Measurements from ENCODE around the gene KCNK15. TPM values are rescaled to one million over a fixed set of nuclear protein-coding genes. Genes with fewer than 3 reads are reported as not detected.

The KCNK15 gene
- total RNA-seq, 6 experiments from 2014 or later = 0.07 to 0.43 (median 0.19) TPM; not detected in 2

DNA sequence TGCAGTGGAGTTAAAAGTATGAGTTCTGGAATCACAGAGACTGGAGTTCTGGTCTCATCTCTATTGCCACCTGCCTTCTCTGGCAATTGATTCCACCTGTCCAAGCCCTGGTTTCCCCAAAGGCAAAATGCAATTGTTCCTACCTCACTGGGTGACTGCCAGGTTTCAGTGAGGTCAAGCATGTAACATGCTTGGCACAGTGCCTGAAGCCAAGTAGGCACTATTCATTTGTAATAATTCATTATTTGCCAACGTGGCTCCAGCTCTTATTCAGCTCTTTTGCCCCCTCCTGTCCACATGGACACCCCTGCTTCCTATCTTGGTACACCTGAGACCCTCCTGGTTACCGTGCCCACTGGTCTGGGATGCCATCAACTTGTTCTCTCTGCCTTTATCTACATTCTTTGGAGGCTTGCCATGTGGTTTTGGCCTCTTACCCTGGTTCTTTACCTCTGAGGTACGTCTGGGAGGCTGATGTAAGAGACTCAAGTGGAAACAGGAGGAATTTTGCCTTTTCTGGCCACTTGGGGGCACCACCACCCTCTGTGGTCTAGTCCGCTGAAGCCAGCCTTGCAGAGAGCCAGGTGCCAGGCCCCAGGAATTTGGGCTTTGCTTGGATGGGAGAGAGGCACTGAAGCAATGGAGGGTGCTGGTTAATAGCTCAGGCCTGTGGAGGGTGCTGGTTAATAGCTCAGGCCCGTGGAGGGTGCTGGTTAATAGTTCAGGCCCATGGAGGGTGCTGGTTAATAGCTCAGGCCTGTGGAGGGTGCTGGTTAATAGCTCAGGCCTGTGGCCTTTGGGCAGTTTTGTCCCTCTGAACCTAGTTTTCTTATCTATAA is 1.7 kb downstream of the KCNK15 start:
- Histone ChIP-seq H3K27ac (no peak overlapping the region), H3K4me3 (no peak overlapping the region), H3K4me1 (peaks cover 0 to 19% (median 4%) of the 10 kb centered on the region in 4 donors), H3K9me3 (no peaks in the 10 kb centered on the region), H3K36me3 (no peaks in the 10 kb centered on the region), H3K27me3 (peaks cover 0 to 4% of the 10 kb centered on the region in 2 donors)
- ATAC-seq (peak; percentile 46 to 68 (median 58)), DNase-seq (peak in 2 of 3 donors; percentile 37 to 61)
- intact Hi-C loops (cut with DNase I) = no loop called here
- TF ChIP-seq, protein P1, sequence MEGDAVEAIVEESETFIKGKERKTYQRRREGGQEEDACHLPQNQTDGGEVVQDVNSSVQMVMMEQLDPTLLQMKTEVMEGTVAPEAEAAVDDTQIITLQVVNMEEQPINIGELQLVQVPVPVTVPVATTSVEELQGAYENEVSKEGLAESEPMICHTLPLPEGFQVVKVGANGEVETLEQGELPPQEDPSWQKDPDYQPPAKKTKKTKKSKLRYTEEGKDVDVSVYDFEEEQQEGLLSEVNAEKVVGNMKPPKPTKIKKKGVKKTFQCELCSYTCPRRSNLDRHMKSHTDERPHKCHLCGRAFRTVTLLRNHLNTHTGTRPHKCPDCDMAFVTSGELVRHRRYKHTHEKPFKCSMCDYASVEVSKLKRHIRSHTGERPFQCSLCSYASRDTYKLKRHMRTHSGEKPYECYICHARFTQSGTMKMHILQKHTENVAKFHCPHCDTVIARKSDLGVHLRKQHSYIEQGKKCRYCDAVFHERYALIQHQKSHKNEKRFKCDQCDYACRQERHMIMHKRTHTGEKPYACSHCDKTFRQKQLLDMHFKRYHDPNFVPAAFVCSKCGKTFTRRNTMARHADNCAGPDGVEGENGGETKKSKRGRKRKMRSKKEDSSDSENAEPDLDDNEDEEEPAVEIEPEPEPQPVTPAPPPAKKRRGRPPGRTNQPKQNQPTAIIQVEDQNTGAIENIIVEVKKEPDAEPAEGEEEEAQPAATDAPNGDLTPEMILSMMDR (IDR thresholded peaks at IDR 0.05) = peak; percentile 37 to 62 (median 58)
- TF ChIP-seq POLR2A (IDR thresholded peaks at IDR 0.05) = no peak
- 17% methylated on average over 4 of the region's 5 CpGs for WGBS (ENCODE audit: insufficient coverage, low coverage, low lambda C conversion rate, missing lambda C conversion rate)

DNA sequence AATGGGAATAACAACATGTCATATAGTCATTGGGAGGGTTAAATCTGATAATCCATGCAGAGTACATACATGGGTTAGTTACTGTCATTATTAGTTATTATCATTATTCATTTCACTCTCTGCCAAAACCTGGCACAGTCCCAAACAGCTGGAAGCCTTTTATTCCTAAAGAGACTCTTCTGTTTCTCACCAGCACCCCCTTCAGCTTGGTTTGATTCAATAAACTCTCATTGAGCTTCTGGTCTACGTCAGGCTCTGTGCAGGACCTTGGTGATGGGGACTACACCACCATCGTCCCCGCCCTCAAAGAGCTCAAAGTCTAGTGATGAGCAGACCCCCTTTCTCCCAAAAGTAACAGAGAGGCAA is 2.3 kb downstream of the KCNK15 start:
- intact Hi-C loops (cut with DNase I) = no loop called here
- TF ChIP-seq, protein P1 (IDR thresholded peaks at IDR 0.05) = no peak
- TF ChIP-seq POLR2A (IDR thresholded peaks at IDR 0.05) = no peak
- Histone ChIP-seq H3K9me3 (no peaks in the 10 kb centered on the region), H3K4me1 (peaks cover 0 to 19% (median 4%) of the 10 kb centered on the region in 4 donors), H3K27me3 (peaks cover 0 to 4% of the 10 kb centered on the region in 2 donors), H3K27ac (no peak overlapping the region), H3K36me3 (no peaks in the 10 kb centered on the region), H3K4me3 (no peak overlapping the region)
- WGBS (ENCODE audit: insufficient coverage, low coverage, low lambda C conversion rate, missing lambda C conversion rate) = 73% methylated on average over 3 of the region's 3 CpGs
- no peak for DNase-seq
- ATAC-seq = no peak

DNA sequence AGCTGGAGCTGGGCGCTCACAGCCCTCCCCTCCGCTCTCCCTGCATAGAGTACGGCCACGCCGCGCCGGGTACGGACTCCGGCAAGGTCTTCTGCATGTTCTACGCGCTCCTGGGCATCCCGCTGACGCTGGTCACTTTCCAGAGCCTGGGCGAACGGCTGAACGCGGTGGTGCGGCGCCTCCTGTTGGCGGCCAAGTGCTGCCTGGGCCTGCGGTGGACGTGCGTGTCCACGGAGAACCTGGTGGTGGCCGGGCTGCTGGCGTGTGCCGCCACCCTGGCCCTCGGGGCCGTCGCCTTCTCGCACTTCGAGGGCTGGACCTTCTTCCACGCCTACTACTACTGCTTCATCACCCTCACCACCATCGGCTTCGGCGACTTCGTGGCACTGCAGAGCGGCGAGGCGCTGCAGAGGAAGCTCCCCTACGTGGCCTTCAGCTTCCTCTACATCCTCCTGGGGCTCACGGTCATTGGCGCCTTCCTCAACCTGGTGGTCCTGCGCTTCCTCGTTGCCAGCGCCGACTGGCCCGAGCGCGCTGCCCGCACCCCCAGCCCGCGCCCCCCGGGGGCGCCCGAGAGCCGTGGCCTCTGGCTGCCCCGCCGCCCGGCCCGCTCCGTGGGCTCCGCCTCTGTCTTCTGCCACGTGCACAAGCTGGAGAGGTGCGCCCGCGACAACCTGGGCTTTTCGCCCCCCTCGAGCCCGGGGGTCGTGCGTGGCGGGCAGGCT is 4.6 kb downstream of the KCNK15 start:
- H3K36me3 ChIP-seq = no peaks in the 10 kb centered on the region
- 24% methylated on average over 19 of the region's 73 CpGs for WGBS (ENCODE audit: insufficient coverage, low coverage, low lambda C conversion rate, missing lambda C conversion rate)
- peaks cover 0 to 19% (median 4%) of the 10 kb centered on the region in 4 donors for H3K4me1 ChIP-seq
- no peaks in the 10 kb centered on the region for H3K9me3 ChIP-seq
- DNase-seq = no peak
- intact Hi-C loops (cut with DNase I) = loop anchor here (10.0 kb wide), 1 partner anchor 115 kb away; no protein-coding TSS in a partner anchor
- no peak overlapping the region for H3K4me3 ChIP-seq
- H3K27me3 ChIP-seq = peaks cover 0 to 4% of the 10 kb centered on the region in 2 donors
- ATAC-seq = no peak
- H3K27ac ChIP-seq = no peak overlapping the region
- TF ChIP-seq, protein P1 (IDR thresholded peaks at IDR 0.05) = peak in 1 of 4 donors; percentile 8
- no peak for TF ChIP-seq POLR2A (IDR thresholded peaks at IDR 0.05)

DNA sequence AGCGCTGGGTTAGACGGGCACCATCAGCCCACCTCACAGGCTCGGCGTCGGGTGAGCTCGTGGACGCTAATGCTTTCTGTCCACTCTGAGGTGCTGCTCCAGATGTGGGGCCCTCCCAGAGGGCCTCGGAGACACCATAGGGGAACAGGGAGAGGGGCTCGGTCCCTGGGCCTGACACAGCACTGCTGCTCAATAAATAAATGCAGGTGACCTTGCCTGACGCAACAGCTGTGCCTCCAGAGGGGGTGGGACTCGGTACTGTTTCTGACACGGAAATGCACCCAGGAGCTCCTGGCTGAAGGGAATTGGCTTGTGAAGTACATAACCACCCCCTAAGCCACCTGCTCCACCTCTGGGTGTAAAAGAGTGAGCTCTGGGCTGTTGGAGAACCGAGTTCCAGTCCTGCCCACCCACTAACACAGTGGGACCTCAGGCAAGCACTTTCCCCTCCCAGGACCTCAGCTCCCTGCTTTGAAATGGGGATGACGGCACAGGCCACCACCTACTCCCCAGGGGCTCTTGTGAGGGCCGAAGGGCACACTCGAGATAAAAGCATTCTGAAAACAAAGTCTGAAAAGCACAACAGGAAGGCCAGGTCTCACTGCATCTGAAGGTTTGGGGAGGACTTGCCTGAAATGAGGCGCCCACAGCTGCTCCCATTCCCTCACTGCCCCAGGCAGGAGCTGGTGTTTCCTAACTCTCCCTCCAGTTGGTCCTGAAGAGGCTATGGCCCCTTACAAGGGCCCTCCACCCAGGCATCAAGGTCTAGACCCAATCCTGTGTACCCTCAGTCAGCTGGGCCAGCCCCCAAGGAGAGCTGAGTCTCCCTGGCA is 6.7 kb downstream of the KCNK15 start:
- H3K4me1 ChIP-seq = peaks cover 0 to 1% (median 0%) of the 10 kb centered on the region in 4 donors
- no peak overlapping the region for H3K4me3 ChIP-seq
- no peaks in the 10 kb centered on the region for H3K36me3 ChIP-seq
- WGBS (ENCODE audit: insufficient coverage, low coverage, low lambda C conversion rate, missing lambda C conversion rate) = 51% methylated on average over 6 of the region's 17 CpGs
- H3K27me3 ChIP-seq = peaks cover 0 to 4% of the 10 kb centered on the region in 2 donors
- H3K27ac ChIP-seq = no peak overlapping the region
- TF ChIP-seq, protein P1 (IDR thresholded peaks at IDR 0.05) = no peak
- no peak for TF ChIP-seq POLR2A (IDR thresholded peaks at IDR 0.05)
- intact Hi-C loops (cut with DNase I) = loop anchor here (10.0 kb wide), 1 partner anchor 112 kb away; no protein-coding TSS in a partner anchor
- ATAC-seq (no peak), DNase-seq (no peak)
- no peaks in the 10 kb centered on the region for H3K9me3 ChIP-seq
